LoVo (cell line): ENCODE results near the gene LRP1.
A peak's percentile ranks its signal among the peaks of the same experiment; 100 is the strongest.

ENCODE experiments used
- DNase-seq: peaks from one replicate; pipeline ENCODE4 v3.0.0-alpha.2; 2016; ENCODE audit warnings: low spot score

LRP1 gene

DNA sequence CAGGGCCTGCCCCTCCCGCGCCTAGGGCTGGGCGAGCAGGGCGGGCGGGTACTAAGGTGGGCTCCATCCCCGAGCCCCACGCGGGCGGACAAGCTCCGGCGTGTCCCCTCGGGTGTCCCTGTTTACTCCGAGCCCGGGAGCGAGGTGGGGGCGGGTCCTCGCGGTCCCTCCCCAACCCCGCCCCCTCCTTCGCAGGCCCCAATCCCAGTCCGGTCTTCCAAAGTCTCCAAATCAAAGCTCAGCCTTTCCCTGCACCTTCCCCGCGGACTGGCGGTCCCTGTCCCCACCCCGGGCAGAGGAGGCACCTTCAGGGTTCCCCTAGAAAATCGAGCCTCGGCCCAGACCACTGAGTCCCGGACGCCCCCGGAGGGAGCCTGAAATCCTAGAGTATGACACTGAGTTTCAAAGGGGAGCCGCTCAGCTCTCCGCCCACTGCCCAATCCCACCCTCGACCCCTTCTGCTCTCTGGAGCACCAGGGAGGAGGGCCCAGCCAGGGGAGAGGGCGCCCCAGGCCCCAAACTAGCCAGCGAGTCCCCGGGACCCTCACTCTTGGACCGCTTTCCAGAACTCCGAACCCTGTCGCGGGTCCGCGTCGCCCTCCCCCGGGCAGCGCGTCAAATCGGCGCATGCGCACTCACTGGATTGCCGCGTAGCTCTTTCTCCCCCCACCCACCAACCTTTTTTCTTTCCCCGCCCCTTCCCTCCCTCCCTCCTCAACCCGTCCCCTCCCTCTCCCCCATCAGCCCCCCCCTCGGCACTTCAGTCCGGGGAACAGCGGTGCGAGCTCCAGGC, at the start of gene LRP1:
Gene LRP1 (plus strand): TSS at position 758 of the 793 bp plus-strand sequence. CDS start 482 bp downstream, outside the sequence.
- DNase-seq = peak; percentile 92

DNA sequence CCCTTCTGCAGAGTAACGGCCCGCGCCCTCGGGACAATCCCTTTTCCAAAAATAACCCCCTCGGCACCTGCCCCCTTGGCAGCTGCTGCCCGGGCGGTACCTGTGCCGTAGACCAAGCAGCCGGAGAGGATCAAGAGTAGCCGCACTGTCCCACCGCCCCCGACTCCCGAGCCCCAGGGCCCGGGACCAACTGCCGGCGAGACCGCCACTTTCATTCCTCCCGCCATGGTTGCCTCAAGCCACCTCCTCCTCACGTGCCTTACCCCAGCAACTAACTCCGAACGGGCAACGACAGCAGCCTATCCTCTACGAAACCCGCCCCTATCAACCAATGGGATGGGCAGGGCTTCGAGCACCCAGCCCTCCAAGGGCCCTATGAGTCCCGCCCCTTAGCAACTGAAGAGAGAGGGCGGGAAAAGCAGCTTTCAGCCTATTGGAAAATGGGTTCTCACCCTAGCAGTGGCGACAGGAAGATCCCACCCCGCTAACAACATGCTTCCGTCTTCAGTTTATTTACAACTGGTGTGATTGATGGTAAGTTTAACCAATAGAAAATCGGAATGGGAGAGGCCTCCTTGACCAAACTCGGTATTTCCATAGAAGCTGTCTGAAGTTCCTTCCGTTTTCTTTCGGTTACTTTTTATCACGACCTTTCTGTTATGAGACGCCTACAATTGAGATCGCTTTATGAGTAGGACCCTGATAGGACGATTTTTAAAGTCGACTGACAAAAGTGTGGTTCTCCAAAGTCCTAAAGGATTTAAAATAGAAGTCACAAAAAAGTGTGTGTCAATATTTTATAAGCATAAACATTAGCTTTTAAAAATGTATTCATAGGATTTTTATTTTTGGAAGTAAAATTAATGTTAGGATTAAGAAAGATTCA, 49.5 kb upstream of the LRP1 start, which contains the start of gene NEMP1:
Gene NEMP1 (minus strand): TSS at position 273 of the 886 bp plus-strand sequence. CDS start 46 bp downstream, at position 227.
- peak; percentile 100 for DNase-seq

DNA sequence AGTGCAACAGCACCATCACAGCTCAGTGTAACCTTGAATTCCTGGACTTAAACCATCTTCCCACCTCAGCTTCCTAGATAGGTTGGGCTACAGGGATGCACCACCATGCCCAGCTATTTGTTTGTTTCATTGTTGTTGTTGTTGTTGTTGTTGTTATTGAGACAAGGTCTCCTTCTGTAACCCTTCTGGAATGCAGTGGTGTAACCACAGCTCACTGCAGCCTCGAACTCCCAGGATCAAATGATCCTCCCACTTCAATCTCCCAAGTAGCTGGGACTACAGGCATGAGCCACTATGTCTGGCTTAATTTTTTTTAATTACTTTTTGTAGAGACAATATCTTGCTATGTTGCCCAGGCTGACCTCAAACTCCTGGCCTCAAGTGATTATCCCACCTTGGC, 48.5 kb upstream of the LRP1 start:
- DNase-seq = no peak

GRCh38 chr12:57080855-57081254, 47.4 kb upstream of the LRP1 start:
- DNase-seq = no peak

- DNase-seq = no peak
These were observed 42.2 kb upstream of the LRP1 start for GRCh38 chr12:57085999-57086492.

DNA sequence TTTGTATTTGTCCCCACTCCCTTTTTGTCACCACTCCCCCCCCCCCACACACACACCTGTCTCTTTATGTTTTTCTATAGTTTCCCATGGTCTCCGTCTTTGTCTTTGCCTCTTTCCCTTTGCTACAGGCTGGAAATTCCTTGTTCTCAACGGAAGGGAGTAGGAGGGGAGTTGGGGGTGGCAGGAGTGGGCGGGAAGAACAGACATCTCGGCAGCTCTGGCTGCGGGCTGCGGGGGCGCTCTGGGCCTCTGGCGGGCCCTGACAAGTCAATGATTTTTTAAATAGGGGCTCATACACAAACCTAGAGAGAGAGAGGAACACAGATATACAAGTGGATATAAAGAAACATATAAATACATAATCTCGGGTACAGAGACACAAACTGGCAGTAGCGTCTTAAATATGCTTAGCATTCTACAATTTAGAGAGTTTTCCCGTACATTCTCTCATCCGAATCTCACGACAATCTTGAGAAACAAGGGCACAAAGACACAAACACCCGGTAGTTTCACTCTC, 41.7 kb upstream of the LRP1 start:
- no peak for DNase-seq

GRCh38 chr12:57087010-57087690, 41.1 kb upstream of the LRP1 start:
- peak; percentile 75 for DNase-seq

- peak; percentile 78 for DNase-seq
These were observed 40.5 kb upstream of the LRP1 start for GRCh38 chr12:57087691-57088353.

GRCh38 chr12:57088354-57089270, 39.7 kb upstream of the LRP1 start, which contains the start of gene NAB2:
TSS of gene NAB2 (plus strand) at chr12:57089114. CDS start at chr12:57089272, 158 bp downstream.
- DNase-seq = peak; percentile 98

GRCh38 chr12:57089271-57090245, 38.7 kb upstream of the LRP1 start:
- DNase-seq = no peak

- DNase-seq = no peak
These were observed 37.8 kb upstream of the LRP1 start for GRCh38 chr12:57090490-57090889.

DNA sequence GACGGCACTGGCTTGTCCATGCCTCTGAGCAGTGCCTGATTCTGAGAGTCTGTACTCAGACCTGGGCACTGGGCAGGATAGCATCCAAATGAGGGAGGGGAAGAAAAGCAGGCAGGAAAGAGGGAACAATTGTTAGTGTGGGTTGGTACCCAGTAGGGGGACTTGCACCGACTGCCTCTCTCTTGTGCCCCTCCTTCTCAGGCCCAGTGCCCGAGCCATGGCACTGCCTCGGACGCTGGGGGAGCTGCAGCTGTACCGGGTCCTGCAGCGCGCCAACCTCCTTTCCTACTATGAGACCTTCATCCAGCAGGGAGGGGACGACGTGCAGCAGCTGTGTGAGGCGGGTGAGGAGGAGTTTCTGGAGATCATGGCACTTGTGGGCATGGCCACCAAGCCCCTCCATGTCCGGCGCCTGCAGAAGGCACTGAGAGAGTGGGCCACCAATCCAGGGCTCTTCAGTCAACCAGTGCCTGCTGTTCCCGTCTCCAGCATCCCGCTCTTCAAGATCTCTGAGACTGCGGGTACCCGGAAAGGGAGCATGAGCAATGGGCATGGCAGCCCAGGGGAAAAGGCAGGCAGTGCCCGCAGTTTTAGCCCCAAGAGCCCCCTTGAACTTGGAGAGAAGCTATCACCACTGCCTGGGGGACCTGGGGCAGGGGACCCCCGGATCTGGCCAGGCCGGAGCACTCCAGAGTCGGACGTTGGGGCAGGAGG, 37.2 kb upstream of the LRP1 start:
- no peak for DNase-seq

DNA sequence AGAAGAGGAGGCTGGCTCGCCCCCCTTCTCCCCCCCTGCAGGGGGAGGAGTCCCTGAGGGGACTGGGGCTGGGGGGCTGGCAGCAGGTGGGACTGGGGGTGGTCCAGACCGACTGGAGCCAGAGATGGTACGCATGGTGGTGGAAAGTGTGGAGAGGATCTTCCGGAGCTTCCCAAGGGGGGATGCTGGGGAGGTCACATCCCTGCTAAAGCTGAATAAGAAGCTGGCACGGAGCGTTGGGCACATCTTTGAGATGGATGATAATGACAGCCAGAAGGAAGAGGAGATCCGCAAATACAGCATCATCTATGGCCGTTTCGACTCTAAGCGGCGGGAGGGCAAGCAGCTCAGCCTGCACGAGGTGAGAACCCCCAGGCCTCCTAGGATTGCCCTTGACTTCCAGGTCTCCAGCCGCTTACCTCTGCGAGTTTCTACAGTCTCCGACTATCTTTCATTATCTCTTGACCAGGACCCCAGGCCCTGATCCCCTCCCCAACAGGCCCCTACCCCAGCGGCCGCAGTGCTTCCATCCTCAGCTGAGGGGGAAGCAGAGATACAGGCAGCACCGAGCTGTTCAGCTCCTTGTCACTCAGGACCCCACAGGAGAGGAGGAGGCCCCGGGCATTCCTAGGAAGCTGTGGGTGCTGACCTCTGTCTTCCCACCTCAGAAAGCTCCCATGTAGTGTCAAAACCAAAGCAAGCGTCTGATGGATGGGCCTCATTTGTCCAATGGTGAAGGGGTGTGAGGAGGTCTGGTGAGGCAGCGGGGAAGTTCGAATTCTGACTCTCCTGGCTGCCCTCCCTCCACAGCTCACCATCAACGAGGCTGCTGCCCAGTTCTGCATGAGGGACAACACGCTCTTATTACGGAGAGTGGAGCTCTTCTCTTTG, 36.4 kb upstream of the LRP1 start:
- no peak for DNase-seq

- DNase-seq = no peak
These were observed 35.8 kb upstream of the LRP1 start for GRCh38 chr12:57092529-57092862.

DNA sequence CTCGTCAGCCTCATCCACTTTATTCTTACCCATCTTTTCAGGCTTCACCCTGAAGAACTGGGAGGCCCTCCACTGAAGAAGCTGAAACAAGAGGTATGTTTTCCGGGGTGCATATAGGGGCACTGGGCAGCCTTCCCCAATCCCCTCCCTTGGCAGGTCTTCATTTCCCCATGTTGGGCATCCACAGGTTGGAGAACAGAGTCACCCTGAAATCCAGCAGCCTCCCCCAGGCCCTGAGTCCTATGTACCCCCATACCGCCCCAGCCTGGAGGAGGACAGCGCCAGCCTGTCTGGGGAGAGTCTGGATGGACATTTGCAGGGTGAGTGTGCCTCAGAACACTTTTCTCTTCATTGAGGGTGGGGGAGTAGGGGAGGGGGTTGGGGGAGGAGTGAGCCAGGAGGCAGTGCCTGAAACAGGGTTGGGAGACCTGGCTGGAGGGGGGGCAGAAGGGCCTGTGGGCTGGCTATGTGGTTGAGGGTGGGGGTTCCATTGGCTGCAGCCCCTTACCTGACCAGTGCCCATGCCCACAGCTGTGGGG, 35.3 kb upstream of the LRP1 start:
- DNase-seq = no peak

DNA sequence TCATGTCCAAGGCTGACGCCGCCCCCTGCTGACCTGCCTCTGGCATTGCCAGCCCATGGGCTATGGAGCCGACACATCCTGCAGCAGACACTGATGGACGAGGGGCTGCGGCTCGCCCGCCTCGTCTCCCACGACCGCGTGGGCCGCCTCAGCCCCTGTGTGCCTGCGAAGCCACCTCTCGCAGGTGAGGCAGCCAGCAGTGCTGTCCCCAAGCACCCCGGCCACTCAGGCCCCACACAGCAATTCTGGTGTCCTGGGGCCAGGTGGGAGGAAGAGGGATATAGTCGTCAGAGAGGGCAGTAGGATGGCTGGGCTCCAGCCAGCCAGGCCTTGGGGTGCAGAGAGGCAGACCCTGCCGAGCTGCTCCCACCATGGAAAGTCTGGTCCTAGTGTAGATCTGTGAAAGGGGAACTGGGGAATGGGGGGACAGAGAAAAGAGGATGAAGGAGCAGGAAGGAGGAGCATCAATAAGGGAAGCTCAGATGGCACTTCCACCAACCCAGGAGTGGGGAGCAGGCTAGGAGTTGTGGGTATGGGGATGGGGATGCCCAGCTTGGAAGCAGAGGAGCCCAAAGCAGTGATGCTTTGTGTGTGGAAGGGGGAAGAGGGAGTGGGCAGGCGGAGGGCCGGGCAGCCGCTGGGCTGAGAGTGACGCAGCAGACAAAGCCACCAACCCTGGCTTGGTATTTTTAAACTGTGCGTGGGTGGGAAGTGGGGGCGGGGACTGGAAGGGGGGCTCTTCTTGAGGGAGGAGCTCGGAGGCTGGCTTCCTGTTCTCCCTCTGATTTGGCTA, 34.7 kb upstream of the LRP1 start:
- DNase-seq = peak; percentile 38
